CD4-positive, alpha-beta T cell treated with Interferon gamma for 1 hour (primary cell): ENCODE results near the gene PERCC1.

ENCODE experiments used
- DNase-seq: peaks from one replicate; pipeline ENCODE4 v3.0.0-alpha.2; 2020

PERCC1 gene

DNA sequence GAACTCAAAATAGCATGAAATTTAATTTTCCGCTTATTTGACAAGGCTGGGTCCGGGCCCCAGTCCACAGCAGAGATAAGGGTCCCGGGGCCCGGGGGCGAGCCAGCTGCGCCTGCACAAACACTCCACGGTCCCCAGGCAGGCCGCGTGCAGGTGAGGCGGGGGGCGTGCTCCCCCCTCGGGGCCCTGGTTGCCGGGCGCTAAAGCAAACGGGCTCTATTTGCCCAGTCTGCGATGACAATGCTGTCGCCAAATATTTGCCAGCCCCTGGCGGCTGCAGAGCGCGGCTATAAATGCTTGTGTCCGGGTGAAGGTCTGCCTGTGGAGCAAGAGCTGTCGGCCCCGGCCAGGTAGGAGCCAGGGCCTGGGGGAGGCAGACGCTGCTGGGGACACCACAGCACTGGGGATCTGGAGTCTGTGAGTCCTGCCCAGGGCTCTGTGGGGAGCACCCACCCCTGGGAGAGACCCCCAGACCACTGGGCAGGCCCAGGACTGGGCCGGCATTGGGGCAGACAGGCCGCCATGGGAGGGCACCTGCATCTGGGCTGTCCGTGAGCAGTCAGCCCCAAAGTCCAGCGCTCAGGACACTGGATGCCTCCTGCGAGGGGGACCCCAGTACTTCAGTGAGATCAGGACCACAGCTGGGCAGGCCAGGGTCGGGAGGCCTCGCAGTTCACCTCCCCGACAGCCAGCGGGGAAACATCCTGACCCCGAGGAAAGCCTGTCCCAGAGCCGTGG is at the start of gene PERCC1:
TSS of gene PERCC1 (plus strand) at position 320 of the 738 bp plus-strand sequence. CDS start 1,516 bp downstream, outside the sequence.
- no peak for DNase-seq

DNA sequence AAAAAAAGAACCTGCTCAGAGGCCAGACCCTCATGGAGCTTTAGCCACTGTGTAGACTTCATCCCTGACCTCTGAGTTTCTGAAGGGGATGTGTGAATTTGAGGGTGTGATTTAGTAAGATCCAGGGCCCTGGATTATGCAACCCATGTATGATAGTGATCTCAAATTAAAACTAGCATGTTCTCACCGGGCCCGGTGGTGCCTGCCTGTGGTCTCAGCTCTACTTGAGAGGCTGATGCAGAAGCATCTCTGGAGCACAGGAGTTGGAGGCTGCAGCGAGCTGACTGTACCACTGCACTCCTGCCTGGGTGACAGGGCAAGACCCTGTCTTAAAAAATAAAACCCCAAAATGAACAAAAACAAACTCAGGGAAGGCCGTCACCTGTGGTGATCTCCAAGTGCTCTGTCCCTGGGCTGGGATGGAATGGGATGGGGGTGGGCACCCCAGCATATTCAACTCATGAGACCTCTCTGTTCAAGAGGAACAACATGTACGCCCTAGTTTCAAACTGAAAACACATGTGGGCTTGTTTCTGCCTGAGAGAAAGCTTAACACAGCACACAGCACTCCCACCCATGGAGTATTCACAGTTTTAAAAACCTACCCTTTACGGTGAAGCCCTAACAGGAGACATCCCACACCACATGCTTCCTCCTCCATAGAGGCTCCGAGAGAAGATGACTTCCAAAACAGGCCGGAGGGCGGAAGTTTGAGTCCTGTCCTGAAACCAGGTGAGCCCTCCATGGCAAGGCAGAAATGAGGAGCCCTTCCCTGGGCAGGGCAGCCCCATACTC is 49.1 kb upstream of the PERCC1 start:
- no peak for DNase-seq

DNA sequence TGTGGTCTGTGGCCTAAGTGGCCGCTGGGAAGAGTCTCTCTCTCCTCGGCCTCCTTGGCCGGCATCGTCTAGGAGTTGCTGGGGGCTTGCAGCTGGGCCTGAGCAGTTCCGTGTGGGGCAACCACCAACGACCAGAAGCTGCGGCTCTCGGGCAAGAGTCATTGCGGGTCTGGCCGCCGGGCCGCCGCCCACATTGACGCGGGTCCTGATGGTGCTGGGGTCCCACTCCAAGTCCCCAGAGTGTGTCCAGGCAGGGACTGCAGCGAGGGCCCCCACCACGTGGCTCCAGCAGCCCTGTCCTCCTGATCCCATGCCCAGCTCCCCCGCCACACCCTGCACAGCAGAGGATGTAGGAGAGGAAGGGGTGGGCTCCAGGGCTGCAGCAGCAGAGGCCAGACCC is 47.3 kb upstream of the PERCC1 start:
- no peak for DNase-seq

DNA sequence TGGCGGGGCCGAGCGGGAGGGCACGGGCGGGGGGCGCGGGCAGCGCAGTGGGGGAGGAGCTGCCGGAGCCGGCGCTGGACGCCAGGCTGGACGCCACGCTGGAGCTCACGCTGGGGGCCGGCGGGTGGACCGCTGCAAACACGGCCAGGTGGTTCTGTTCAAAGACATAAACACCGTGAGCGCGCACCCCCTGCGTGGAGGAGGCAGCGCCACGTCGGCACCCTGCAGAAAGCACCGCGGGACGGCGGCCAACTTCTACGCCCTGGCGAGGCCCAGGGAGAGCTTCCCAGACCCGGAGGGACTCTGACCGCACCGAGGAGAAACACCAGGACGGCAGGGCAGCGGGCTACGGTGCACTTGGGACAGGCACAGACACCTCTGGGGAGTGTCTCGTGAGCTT is 45.6 kb upstream of the PERCC1 start:
- no peak for DNase-seq

DNA sequence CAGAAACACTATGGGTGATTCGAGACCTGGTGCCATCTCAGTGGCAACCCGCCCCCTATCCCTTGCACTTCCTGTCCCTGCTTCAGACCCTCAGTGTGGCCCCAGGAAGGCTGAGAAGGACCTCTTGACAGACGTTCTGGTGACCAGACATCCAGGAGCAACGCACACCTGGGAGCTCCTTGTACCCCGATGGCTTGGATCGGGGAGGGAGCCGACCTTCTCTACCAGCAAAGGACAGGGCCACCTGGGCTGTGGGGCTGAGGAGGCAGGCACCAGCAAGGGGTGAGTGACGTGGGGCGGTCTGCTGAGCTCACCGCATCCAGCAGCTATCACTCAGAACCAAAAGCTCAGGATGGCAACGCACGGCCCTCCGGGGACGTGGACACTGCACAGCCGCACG is 43.5 kb upstream of the PERCC1 start:
- DNase-seq = no peak

DNA sequence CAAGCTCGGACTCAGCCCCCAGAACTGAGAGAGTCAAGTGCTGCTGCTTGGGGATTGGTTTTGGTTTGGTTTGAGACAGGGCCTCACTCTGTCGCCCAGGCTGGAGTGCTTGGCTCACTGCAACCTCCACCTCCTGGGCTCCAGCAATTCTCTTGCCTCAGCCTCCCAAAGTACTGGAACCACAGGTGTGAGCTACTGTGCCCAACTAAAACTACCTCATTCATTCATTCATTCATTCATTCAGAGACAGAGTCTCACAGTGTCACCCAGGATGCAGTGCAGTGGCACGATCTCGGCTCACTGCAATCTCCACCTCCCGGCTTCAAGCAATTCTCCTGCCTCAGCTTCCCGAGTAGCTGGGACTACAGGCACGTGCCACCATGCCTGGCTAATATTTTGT is 41.1 kb upstream of the PERCC1 start:
- DNase-seq = no peak

DNA sequence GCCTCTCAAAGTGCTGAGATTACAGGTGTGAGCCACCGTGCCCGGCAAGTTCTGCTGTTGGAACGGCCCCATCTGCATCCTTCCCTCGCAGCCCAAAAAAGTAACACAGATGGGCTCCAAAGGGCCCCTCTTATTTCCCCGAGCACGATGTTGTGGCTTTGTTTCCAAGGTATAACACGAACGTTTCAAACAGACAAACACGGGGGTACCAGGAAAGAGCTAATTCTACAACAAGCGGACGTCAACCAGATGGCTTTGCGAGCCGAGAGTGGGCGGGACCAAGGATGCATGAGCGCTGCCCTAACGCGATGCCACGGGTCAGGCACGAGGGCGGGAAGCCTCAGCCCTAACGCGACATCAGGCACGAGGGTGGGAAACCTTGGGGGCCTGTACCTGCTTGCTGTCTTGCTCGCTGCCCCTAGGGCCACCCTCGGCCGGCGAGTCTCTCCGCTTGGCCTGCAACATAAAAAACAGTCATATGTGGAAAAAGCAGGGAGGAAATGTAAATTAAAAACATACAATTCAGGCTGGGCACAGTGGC is 40.6 kb upstream of the PERCC1 start:
- DNase-seq = no peak

DNA sequence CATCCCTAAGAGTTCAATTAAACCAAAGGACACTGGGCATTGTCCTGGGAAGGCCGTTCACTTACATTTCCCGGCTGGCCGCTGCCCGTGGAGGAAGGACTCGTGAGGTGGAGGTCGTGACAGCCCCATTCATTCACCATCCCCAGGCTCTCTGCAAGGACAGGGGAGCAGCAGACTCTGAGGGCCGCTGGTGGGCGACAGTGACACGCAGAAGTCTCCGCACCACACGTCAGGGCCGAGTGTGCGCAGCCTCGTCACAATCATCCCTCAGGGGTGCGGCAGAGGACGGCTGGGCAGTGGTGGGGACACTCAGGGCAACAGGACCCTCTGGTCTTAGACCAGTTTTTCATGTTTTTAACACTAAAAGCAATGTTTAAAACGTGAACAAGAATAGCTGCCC is 38.1 kb upstream of the PERCC1 start:
- no peak for DNase-seq

DNA sequence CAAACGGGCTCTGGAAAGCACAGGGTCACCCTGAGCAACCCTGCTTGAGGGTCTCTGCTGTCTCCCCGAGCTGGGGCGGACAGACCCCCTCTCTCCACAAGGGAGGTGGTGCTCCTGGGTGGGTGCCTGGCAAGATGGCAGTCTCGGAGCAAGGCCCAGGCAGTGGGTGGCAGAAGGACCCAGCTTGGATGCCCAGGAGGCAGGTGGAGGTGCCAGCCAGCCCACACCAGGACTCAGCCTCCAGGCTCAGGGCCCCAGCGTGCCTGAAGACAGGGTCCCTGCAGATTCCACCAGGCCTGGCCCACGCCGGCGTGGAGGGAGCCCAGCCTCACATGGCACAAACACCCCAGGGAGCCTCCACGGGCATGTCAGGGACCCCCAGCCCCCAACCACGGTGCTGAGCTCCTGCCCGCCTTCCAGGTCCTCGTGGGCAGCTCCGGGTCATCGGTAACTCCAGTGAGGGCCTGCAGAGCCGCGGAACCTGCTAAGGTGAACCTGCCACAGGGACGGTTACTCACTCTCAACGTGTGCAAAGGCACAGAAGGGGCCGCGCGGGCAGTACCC is 37.2 kb upstream of the PERCC1 start:
- no peak for DNase-seq

DNA sequence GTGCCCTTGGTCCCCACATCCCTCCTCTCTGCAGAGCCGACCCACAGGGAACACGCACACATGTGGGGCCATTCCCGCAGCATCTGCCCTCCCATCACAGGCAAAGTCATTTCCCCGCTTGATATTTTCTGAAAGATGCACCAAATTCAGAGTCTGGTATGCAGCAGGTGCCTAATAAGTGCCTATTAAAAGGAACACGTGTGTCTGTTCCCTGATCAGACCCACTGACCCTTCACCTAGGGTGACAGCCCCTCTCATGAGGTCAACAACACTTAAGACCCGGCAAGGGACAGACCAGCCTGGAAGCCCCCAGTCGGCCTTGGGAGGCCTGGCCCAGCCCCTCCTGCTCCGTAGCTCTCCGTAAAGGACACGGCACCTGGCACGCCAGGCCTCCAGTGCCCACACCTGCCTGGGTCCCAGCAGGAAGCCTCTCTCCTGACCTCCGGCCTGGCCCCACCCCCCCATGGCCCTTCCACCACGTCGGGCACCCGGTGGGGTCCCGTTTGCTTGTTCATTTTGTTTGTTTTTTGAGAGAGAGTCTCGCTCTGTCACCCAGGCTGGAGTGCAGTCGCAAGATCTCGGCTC is 36.4 kb upstream of the PERCC1 start:
- no peak for DNase-seq

DNA sequence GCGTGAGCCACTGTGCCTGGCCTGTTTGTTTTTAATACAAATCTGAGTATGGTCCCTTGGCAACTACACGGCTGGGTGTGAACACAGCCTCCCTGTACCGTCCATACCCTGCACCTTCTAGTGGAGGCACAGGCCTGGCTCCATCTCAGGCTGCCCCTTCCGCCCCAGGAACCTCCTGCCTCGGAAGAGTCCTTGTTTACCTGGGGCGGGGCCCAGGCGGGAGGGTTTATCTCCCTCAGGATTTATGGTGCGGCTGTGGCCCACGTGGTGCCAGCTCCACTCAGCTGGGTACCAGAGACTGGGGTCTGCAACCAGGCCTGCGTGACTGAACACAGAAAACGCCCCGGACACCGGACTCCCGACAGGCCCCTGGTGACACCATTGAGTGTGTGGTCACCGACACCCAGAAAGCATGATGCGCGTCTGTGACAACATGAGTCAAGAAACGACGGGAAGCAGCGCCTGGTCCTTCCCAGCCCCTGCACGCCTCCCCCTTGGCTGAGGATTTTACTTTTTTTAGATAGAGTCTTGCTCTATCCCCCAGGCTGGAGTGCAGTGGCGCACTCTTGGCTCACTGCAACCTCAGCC is 35.3 kb upstream of the PERCC1 start:
- no peak for DNase-seq

DNA sequence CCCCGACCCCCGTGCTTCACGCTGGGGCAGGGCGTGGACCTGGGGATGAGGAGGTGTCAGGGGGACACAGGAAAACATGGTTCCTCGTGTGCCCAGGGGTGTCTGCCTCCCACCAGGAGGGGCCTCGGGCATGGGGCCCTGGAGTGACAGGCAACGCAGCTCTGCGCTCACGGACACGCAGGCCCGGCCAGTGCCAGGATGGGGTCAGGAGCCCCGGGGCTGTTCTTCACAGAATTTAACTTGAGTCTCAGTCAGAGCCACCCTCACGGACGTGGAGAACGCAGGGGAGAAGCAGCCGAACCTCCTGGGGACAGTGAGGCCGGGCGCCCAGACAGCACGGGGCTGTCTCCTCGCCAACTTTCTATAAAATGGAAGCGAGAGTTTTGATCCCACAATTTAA is 33.1 kb upstream of the PERCC1 start:
- DNase-seq = no peak

DNA sequence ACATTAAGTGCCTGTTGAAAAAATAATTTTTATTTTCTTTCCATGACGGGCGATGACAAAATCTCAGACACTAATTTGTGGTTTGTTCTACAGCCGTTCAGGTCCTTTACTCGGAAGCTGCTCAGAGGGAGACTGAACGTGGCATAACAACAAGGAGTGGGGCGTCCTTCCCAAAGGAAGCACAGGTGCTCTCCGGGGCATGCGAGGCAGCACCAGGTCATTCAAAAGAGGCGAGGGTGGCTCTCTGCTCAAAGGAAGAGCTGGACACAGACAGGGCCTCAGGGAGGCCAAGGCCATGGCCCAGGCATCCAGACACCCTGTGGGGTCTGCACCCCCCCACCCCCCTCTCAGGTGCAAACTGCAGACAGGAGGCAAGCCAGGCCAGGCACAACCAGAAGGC is 32.5 kb upstream of the PERCC1 start:
- DNase-seq = no peak

DNA sequence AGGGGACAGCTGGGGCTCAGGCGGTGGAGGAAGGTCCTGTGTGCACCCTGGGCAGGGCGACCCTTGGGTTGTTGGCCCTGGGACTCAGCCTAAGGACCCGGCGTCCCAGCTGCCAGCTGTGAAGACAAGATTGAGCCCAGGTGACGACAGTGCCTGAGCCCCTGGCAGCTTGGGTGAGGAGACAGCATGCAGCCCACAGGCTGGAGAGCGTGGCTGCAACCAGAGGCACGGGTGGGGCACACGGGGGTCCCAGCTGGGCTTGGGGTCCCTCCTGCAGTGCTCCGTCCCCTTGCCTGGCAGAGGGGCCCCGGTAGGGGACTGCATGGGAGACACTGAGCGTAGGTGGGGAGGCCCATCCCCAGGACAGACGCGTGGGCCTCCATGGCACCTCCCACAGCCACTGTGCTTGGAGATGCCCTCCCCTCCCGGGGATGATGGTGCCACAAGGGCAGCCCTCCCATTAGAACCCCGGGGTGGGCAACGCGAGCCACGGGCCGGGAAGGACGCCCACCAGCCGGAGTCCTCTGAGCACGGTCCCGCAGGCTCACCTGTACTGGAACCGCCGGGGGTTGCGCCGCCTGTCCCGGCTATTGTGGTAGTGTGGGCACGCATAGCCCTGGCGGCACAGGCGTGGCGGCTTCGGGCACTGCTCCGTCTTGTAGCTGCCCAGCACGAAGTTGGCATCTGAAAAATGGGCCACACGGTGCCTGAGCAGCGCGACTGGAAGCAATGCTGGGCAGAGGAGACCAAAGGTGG is 31.9 kb upstream of the PERCC1 start:
- DNase-seq = no peak

DNA sequence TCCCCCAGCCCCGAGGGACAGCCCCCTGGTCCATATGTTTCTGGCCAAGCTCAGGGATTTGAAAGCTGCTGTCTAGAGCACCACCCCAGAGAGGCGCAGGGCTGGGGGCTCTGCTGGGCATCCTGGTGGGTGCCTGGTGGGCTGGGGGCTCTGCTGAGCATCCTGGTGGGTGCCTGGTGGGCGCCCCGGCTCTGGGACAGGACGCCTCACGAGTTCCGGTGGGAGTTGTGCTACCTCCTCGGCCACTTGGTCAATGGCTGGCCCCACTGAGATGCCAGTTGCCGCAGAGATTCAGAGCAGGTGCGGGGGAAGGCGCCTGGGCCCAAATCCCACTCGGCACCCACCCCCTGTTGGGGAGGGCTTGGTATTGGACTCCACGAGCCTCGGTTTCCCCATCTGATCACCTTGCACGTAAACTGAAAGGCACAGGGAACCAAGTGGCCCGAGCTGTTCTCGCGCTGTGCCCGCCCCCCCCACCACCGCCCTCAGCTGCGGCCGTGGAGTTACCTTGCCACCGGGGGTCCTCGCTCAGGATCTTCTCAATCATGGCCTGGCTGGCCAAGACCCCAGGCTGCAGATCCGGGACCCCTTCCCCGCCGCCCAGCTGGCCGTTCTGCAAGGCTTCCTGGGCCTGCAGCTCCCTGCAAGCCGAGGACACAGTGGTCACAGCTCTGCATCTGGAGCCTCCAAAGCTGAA is 29.7 kb upstream of the PERCC1 start:
- DNase-seq = no peak

DNA sequence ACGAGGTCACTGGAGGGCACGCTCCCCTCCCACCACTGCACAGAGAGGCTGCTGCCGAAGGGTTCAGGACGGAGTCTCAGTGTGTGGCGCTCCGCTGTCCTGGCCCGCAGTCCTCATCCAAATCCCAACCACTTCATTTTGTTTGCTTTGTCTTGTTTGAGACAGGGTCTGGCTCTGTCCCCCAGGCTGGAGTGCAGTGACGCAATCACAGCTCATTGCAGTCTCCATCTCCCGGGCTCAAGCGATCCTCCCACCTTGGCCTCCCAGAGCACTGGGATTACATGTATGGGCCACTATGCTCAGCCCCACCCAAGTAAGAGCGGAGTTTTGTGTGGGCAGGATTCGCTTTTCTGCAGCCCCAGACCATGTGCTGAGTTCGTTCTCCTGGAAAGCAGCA is 29.1 kb upstream of the PERCC1 start:
- DNase-seq = no peak

DNA sequence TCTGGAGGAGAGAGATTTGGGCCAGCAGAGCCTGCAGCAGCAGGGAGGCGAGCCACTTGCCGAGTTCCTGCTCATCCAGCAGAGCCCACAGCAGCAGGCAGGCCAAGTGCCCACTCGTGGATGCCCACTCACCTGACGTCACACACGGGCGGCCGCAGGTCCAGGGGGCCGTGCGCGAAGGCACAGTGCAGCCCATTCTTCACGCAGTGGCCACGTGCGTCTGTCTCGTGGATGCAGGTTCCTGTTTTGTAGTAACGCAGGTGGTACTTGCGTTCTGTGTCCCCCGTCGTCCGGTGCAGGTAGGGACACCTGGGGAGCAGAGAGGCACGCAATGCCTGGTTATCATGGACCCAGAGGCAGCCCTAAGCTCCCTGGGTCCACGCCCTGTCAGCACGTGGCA is 27.8 kb upstream of the PERCC1 start:
- no peak for DNase-seq

DNA sequence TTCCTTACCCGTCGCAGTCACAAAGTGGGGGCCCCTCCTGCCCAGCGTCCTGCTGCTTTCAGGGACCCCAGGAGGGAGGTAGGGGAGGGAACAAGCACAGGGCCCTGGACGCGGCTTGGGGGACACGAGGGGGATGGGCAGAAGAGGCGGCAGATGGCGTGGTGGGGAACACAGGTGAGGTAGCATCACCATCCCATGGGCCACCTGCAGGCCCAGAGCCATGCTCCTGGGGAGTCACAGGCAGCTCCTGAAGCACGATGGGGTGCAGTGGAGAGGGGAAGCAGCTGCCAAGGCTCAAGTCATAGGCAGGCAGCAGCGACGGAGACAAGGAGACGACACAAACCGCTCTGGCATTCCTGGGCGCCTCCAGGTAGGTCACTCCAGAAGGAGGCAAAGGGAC is 27.1 kb upstream of the PERCC1 start:
- DNase-seq = no peak

DNA sequence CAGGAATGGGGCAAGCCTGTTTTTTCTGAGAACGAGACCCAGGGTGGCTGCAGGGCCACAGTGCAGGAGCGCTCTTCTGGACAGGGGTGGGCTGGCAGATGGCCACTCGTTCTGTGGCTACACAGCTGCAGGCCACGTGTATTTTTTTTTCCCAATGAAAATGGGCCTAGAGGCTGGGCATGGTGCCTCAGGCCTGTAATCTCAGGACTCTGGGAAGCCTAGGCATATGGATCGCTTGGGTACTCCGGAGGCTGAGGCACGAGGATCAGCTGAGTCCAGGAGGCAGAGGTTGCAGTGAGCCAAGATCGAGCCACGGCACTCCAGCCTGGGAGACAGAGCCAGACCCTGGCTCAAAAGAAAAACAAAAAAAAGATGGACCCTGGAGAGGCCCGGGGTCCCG is 23.1 kb upstream of the PERCC1 start:
- no peak for DNase-seq

DNA sequence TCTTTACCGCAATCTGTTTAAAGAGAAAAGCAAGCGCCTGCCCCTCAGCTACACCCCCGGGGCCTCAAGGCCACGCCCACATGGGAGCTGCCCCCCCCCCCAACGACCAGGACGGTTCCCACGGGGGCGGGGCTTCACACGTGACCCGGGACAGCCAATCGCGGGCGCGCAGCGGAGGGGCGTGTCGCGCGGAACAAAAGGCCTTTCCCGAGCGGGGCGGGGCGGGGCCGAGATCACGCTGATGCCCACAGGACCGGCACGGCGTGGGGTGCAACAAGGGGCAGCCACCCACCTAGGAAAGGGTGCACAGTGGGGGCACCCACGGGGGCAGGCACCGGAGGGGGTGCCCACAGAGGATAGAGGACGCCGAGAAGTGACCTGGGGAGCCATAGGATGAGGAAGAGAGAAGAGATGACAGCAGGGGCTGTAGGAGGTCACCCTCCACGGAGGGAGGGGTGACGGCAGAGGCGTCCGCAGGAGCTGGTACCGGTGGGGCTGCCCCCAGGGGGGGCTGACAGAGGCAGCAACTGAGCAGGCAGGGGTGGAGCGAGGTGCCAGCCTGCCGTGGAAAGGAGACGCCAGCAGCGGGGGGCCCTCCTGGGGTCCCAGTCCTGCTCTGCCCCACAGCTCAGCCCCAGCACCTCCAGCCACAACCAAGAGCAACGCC is 22.6 kb upstream of the PERCC1 start:
- DNase-seq = peak; percentile 93

DNA sequence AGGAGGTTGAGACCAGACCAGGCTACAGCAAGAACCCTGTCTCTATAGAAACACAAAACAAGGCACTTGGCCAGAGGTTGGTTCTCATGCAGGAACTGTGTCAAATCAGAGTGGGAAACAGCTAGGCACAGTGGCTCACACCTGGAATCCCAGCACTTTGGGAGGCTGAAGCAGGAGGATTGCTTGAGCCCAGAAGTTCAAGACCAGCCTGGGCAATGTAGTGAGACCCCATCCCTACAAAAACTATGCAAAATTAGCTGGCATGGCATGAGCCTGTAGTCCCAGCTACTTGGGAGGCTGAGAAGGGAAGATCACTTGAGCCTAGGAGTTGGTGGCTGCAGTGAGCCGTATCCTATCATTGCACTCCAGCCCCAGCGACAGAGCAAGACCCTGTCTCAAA is 18.0 kb upstream of the PERCC1 start:
- DNase-seq = no peak
